ENCODE data around the gene SLC43A2.

- TF ChIP-seq TAF1 (IDR thresholded peaks at IDR 0.05; ENCODE audit: borderline replicate concordance, low read depth, low read length) (no peak), CTCF (IDR thresholded peaks at IDR 0.05) (no peak), FOSL2 (IDR thresholded peaks at IDR 0.05; ENCODE audit: borderline replicate concordance, low read depth) (no peak), GATA2 (CRISPR knock-in tag; IDR thresholded peaks at IDR 0.05) (no peak)
These were observed 23.7 kb downstream of the SLC43A2 start for GRCh38 chr17:1604831-1605528.

Data from SK-N-SH (cell line).